ENCODE results near the gene MTX3. TPM values are rescaled to one million over a fixed set of nuclear protein-coding genes. Genes with fewer than 3 reads are reported as not detected.

Gene MTX3
- polyA plus RNA-seq, 3 donors, result 0.43 to 2.4 (median 0.68) TPM

DNA sequence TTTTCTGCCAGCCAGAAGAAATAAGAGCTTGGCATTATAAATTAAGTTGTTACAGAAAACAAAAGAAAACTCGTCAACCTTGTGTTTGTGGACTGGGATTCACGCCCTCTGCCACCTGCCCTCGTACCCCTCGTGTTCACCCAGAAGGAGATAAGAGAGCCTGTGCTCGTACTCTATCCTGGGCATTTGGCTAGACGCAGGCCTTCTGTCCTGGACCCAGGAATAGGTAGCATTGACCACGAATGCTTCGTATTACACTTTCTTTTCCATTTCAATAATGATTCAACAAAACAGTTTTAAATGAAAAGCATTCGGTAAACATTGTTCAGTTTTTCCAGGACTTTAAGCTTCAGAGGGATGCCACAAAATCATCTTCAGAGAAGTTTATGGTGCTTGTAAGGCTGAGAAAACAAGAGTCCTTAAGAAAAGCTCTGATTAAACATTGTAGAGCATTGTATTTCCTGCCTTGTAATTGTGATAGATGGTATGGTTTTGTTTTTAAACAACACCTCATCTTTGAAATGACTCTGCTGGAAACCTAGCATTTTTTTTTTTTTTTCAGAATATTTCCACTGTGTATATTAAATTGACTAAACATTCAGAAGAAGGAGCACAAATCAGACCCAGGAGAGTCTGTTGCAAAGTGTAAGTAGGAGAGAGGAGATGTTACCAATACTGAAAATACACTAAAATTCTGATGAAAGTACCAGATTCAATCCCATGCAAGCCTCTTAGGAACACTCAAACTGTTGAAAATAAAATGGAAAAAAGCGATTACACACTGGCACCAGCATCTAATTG is 27.6 kb downstream of the MTX3 start:
- no peaks in the 10 kb centered on the region for H3K36me3 Mint-ChIP-seq
- whole genome bisulfite sequencing (ENCODE audit: insufficient coverage), result 98% methylated on average over 6 of the region's 10 CpGs
- Histone ChIP-seq H3K27me3 (ENCODE audit: control insufficient read depth in 2 of 2, insufficient read depth in 2 of 2, low read length in 2 of 2) (peaks cover 9 to 12% of the 10 kb centered on the region in 2 donors), H3K4me1 (ENCODE audit: control insufficient read depth in 1 of 2, insufficient read depth in 2 of 2, low read length in 2 of 2) (peaks cover 0 to 4% of the 10 kb centered on the region in 2 donors), H2AFZ (ENCODE audit: insufficient read depth, low read depth, low read length, poor library complexity, severe bottlenecking) (no peak overlapping the region), H4K20me1 (ENCODE audit: insufficient read depth, low read length) (no peaks in the 10 kb centered on the region), H3K9me3 (replicated peaks in 1 of 2; ENCODE audit: control insufficient read depth in 1 of 2, insufficient read depth in 1 of 2, low read length in 2 of 2) (no peaks in the 10 kb centered on the region), H3K36me3 (replicated peaks in 1 of 2; ENCODE audit: control insufficient read depth in 1 of 2, insufficient read depth in 2 of 2, low read length in 2 of 2) (no peaks in the 10 kb centered on the region), H3K4me2 (replicated peaks; ENCODE audit: extremely low read depth, low read length, poor library complexity, severe bottlenecking) (no peak overlapping the region), H3K4me3 (replicated peaks in 1 of 3; ENCODE audit: low read depth in 2 of 3, low read length in 3 of 3) (no peak overlapping the region), H3K9ac (ENCODE audit: insufficient read depth, low read length, poor library complexity, severe bottlenecking) (no peak overlapping the region), H3K27ac (ENCODE audit: low read depth in 1 of 2, low read length in 2 of 2) (no peak overlapping the region), H3K79me2 (ENCODE audit: insufficient read depth, low read length) (no peaks in the 10 kb centered on the region)
- peaks cover 4 to 13% (median 8%) of the 10 kb centered on the region in 3 donors for H3K27me3 Mint-ChIP-seq (ENCODE audit: low read depth in 3 of 3)
- peaks cover 13% of the 10 kb centered on the region for H3K4me1 Mint-ChIP-seq
- H3K27ac Mint-ChIP-seq, result no peak overlapping the region
- no peak for TF ChIP-seq CTCF (IDR thresholded peaks at IDR 0.05)
- no peak overlapping the region for H3K4me3 Mint-ChIP-seq
- DNase-seq, result no peak
- intact Hi-C loops (cut with micrococcal nuclease), result no loop called here
- peaks cover 0 to 5% (median 4%) of the 10 kb centered on the region in 7 donors for H3K9me3 Mint-ChIP-seq

GRCh38 chr5:79962575-79963222 is 28.4 kb downstream of the MTX3 start:
- no peak overlapping the region for H3K27ac ChIP-seq (ENCODE audit: low read depth in 1 of 2, low read length in 2 of 2)
- no peak overlapping the region for H2AFZ ChIP-seq (ENCODE audit: insufficient read depth, low read depth, low read length, poor library complexity, severe bottlenecking)
- H3K36me3 ChIP-seq (replicated peaks in 1 of 2; ENCODE audit: control insufficient read depth in 1 of 2, insufficient read depth in 2 of 2, low read length in 2 of 2), result no peaks in the 10 kb centered on the region
- H4K20me1 ChIP-seq (ENCODE audit: insufficient read depth, low read length), result no peaks in the 10 kb centered on the region
- no peak overlapping the region for H3K4me2 ChIP-seq (replicated peaks; ENCODE audit: extremely low read depth, low read length, poor library complexity, severe bottlenecking)
- H3K4me3 ChIP-seq (replicated peaks in 1 of 3; ENCODE audit: low read depth in 2 of 3, low read length in 3 of 3), result no peak overlapping the region
- Mint-ChIP-seq H3K36me3 (no peaks in the 10 kb centered on the region), H3K9me3 (peaks cover 0 to 5% (median 4%) of the 10 kb centered on the region in 7 donors), H3K27me3 (ENCODE audit: low read depth in 3 of 3) (peaks cover 4 to 11% (median 7%) of the 10 kb centered on the region in 3 donors), H3K4me3 (no peak overlapping the region), H3K4me1 (peaks cover 13% of the 10 kb centered on the region), H3K27ac (peak overlapping the region in 1 of 7 donors; percentile 38)
- H3K9me3 ChIP-seq (replicated peaks in 1 of 2; ENCODE audit: control insufficient read depth in 1 of 2, insufficient read depth in 1 of 2, low read length in 2 of 2), result no peaks in the 10 kb centered on the region
- peaks cover 0 to 4% of the 10 kb centered on the region in 2 donors for H3K4me1 ChIP-seq (ENCODE audit: control insufficient read depth in 1 of 2, insufficient read depth in 2 of 2, low read length in 2 of 2)
- no peak for DNase-seq
- H3K79me2 ChIP-seq (ENCODE audit: insufficient read depth, low read length), result no peaks in the 10 kb centered on the region
- peaks cover 6 to 12% of the 10 kb centered on the region in 2 donors for H3K27me3 ChIP-seq (ENCODE audit: control insufficient read depth in 2 of 2, insufficient read depth in 2 of 2, low read length in 2 of 2)
- TF ChIP-seq CTCF (IDR thresholded peaks at IDR 0.05), result no peak
- H3K9ac ChIP-seq (ENCODE audit: insufficient read depth, low read length, poor library complexity, severe bottlenecking), result no peak overlapping the region
- intact Hi-C loops (cut with micrococcal nuclease), result no loop called here
- 96% methylated on average over 10 of the region's 11 CpGs for WGBS (ENCODE audit: insufficient coverage)
